ENCODE data around the gene PPP1R15B. TPM values are rescaled to one million over a fixed set of nuclear protein-coding genes. Genes with fewer than 3 reads are reported as not detected.

Gene PPP1R15B
- total and polyA plus RNA-seq, 10 of the 15 experiments (the other 5 are each of a cell fraction or from before 2014, with no cell fraction given): 13.9 to 38.1 (median 26.5) TPM

DNA sequence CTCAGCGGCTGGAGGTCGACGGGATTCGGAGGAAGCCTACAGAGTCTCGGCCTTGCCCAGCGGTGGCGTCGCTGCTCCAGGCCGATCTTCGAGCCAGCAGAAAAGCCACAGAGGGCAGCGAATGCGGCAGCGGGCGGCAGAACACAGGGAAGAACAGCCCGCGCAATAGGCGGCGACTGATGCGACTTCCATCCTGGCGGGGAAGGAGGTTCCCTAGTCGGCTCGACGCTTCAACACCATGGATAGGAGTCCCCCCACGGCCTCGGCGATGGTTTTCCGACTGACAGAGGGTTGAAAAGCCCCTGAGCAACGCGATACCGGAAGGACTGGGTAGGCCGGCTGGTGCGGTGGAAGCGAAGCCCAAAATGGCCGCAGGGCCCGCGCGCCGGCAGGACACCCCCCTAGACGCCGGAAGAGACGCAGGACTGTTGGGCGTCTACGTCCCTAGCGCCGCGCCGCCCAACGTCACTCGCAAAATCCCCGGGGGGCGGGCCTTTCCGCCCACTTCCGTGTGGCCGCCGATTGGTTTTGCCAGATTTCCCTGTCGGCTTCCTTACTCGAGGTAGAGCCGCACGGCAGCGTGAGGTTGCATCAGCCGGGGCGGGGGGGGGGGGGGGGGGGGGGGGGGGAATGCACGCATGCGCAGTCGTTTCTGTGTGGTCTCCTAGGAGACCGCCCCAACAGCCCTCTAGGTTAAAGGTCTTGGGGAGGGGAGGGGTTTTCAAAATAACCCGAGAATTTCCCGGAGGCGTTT is at the start of gene PPP1R15B (continued):
- TF ChIP-seq, protein P1, sequence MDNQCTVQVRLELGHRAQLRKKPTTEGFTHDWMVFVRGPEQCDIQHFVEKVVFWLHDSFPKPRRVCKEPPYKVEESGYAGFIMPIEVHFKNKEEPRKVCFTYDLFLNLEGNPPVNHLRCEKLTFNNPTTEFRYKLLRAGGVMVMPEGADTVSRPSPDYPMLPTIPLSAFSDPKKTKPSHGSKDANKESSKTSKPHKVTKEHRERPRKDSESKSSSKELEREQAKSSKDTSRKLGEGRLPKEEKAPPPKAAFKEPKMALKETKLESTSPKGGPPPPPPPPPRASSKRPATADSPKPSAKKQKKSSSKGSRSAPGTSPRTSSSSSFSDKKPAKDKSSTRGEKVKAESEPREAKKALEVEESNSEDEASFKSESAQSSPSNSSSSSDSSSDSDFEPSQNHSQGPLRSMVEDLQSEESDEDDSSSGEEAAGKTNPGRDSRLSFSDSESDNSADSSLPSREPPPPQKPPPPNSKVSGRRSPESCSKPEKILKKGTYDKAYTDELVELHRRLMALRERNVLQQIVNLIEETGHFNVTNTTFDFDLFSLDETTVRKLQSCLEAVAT (IDR thresholded peaks at IDR 0.05): peak; percentile 84; the same call in 1 of the 2 replicates
- TF ChIP-seq RFX5 (IDR thresholded peaks at IDR 0.05; ENCODE audit: low read depth, low read length): no peak
- TF ChIP-seq STAT3 (IDR thresholded peaks at IDR 0.05; ENCODE audit: low read depth, low read length): no peak
- TF ChIP-seq SMARCA5 (IDR thresholded peaks at IDR 0.05): no peak
- peak; percentile 96 for TF ChIP-seq CREB1 (IDR thresholded peaks at IDR 0.05; ENCODE audit: low read depth)
- TF ChIP-seq MYC (IDR thresholded peaks at IDR 0.05; ENCODE audit: insufficient read depth, insufficient read length, insufficient replicate concordance, low read length, severe bottlenecking): no peak
- TF ChIP-seq, protein P2, sequence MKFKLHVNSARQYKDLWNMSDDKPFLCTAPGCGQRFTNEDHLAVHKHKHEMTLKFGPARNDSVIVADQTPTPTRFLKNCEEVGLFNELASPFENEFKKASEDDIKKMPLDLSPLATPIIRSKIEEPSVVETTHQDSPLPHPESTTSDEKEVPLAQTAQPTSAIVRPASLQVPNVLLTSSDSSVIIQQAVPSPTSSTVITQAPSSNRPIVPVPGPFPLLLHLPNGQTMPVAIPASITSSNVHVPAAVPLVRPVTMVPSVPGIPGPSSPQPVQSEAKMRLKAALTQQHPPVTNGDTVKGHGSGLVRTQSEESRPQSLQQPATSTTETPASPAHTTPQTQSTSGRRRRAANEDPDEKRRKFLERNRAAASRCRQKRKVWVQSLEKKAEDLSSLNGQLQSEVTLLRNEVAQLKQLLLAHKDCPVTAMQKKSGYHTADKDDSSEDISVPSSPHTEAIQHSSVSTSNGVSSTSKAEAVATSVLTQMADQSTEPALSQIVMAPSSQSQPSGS (IDR thresholded peaks at IDR 0.05; ENCODE audit: low read length): no peak
- TF ChIP-seq, protein P3, sequence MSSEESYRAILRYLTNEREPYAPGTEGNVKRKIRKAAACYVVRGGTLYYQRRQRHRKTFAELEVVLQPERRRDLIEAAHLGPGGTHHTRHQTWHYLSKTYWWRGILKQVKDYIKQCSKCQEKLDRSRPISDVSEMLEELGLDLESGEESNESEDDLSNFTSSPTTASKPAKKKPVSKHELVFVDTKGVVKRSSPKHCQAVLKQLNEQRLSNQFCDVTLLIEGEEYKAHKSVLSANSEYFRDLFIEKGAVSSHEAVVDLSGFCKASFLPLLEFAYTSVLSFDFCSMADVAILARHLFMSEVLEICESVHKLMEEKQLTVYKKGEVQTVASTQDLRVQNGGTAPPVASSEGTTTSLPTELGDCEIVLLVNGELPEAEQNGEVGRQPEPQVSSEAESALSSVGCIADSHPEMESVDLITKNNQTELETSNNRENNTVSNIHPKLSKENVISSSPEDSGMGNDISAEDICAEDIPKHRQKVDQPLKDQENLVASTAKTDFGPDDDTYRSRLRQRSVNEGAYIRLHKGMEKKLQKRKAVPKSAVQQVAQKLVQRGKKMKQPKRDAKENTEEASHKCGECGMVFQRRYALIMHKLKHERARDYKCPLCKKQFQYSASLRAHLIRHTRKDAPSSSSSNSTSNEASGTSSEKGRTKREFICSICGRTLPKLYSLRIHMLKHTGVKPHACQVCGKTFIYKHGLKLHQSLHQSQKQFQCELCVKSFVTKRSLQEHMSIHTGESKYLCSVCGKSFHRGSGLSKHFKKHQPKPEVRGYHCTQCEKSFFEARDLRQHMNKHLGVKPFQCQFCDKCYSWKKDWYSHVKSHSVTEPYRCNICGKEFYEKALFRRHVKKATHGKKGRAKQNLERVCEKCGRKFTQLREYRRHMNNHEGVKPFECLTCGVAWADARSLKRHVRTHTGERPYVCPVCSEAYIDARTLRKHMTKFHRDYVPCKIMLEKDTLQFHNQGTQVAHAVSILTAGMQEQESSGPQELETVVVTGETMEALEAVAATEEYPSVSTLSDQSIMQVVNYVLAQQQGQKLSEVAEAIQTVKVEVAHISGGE (CRISPR knock-in tag; IDR thresholded peaks at IDR 0.05): no peak
- TF ChIP-seq MEF2A (IDR thresholded peaks at IDR 0.05; ENCODE audit: insufficient read depth, low read depth, low read length): 0 out of 2 replicates have a peak, but pooled peaks have one; percentile 17
- no peak; the same call in 1 of the 2 replicates for TF ChIP-seq PAX5 (IDR thresholded peaks at IDR 0.05; ENCODE audit: borderline replicate concordance, low read depth, low read length)
- no peak for TF ChIP-seq NFIC (IDR thresholded peaks at IDR 0.05; ENCODE audit: low read depth, low read length)
- TF ChIP-seq, protein P4, sequence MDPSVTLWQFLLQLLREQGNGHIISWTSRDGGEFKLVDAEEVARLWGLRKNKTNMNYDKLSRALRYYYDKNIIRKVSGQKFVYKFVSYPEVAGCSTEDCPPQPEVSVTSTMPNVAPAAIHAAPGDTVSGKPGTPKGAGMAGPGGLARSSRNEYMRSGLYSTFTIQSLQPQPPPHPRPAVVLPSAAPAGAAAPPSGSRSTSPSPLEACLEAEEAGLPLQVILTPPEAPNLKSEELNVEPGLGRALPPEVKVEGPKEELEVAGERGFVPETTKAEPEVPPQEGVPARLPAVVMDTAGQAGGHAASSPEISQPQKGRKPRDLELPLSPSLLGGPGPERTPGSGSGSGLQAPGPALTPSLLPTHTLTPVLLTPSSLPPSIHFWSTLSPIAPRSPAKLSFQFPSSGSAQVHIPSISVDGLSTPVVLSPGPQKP (IDR thresholded peaks at IDR 0.05; ENCODE audit: low read depth, low read length): peak; percentile 81
- no peak for TF ChIP-seq RAD51 (IDR thresholded peaks at IDR 0.05)
- TF ChIP-seq, protein P5, sequence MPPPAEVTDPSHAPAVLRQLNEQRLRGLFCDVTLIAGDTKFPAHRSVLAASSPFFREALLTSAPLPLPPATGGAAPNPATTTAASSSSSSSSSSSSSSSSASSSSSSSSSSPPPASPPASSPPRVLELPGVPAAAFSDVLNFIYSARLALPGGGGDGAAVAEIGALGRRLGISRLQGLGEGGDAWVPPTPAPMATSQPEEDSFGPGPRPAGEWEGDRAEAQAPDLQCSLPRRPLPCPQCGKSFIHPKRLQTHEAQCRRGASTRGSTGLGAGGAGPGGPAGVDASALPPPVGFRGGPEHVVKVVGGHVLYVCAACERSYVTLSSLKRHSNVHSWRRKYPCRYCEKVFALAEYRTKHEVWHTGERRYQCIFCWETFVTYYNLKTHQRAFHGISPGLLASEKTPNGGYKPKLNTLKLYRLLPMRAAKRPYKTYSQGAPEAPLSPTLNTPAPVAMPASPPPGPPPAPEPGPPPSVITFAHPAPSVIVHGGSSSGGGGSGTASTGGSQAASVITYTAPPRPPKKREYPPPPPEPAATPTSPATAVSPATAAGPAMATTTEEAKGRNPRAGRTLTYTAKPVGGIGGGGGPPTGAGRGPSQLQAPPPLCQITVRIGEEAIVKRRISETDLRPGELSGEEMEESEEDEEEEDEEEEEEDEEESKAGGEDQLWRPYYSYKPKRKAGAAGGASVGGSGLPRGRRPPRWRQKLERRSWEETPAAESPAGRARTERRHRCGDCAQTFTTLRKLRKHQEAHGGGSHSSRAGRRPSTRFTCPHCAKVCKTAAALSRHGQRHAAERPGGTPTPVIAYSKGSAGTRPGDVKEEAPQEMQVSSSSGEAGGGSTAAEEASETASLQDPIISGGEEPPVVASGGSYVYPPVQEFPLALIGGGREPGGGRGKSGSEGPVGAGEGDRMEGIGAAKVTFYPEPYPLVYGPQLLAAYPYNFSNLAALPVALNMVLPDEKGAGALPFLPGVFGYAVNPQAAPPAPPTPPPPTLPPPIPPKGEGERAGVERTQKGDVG (CRISPR knock-in tag; IDR thresholded peaks at IDR 0.05): no peak
- peak; percentile 96 for TF ChIP-seq POLR2A (IDR thresholded peaks at IDR 0.05; ENCODE audit: low read depth, low read length)
- no peak for TF ChIP-seq CHD4 (IDR thresholded peaks at IDR 0.05)
- 0 out of 2 replicates have a peak, but pooled peaks have one; percentile 29 for TF ChIP-seq ESRRA (IDR thresholded peaks at IDR 0.05; ENCODE audit: low read length)
- no peak for TF ChIP-seq CBX5 (IDR thresholded peaks at IDR 0.05; ENCODE audit: low read depth)

Measured in GM12878 (cell line).